Lower leg skin (tissue), 4 donors: ENCODE results near the gene SCN1A. TPM values are rescaled to one million over a fixed set of nuclear protein-coding genes. Genes with fewer than 3 reads are reported as not detected.

Source experiments
- DNase-seq, 2 donors: peaks; one replicate each; pipeline ENCODE4 v3.0.0-alpha.2; 2019; ENCODE audit warnings: low spot score in 2 of 2
- H3K4me3 ChIP-seq: fragments of 200-600 bp; sonication (generic); 2 replicates; pipeline ENCODE4 v1.5.1; 2017; ENCODE audit warnings: mild to moderate bottlenecking, low read depth; ENCODE audit not compliant: poor library complexity, severe bottlenecking
- CTCF ChIP-seq, 3 donors: fragments of 450-650 bp; IDR thresholded peaks; one replicate each; pipeline ENCODE4 v1.5.1; 2016; ENCODE audit warnings: antibody characterized with exemption in 3 of 3, mild to moderate bottlenecking in 3 of 3, moderate library complexity in 2 of 3
- POLR2A ChIP-seq, 2 donors: fragments of 450-650 bp; IDR thresholded peaks; one replicate each; pipeline ENCODE4 v1.6.1; 2016 to 2017; ENCODE audit warnings: antibody characterized with exemption in 2 of 2, mild to moderate bottlenecking in 1 of 2, moderate library complexity in 1 of 2
- WGBS, 2 donors: methylation state at CpG; one replicate each; pipeline ENCODE4 v1.1.5; 2018; 5-methylcytosine and 5-hydroxymethylcytosine counted together
- intact Hi-C: fragments of 100-400 bp; cut with DNase I; formaldehyde crosslinking; loops from one replicate; pipeline ENCODE4 v1.15.0; 2023; ENCODE audit warnings: low total_unique reads
- total RNA-seq, 4 donors: library from RNA; depleted of rRNA; stranded (reverse); fragments of >200 nt; gene quantifications; one replicate each; pipeline ENCODE4 v1.1.0, GENCODE V29; 2016

Gene SCN1A
- total RNA-seq, result under 1 TPM in 1 of 4 donors, not detected in 3; 0.04 TPM

DNA sequence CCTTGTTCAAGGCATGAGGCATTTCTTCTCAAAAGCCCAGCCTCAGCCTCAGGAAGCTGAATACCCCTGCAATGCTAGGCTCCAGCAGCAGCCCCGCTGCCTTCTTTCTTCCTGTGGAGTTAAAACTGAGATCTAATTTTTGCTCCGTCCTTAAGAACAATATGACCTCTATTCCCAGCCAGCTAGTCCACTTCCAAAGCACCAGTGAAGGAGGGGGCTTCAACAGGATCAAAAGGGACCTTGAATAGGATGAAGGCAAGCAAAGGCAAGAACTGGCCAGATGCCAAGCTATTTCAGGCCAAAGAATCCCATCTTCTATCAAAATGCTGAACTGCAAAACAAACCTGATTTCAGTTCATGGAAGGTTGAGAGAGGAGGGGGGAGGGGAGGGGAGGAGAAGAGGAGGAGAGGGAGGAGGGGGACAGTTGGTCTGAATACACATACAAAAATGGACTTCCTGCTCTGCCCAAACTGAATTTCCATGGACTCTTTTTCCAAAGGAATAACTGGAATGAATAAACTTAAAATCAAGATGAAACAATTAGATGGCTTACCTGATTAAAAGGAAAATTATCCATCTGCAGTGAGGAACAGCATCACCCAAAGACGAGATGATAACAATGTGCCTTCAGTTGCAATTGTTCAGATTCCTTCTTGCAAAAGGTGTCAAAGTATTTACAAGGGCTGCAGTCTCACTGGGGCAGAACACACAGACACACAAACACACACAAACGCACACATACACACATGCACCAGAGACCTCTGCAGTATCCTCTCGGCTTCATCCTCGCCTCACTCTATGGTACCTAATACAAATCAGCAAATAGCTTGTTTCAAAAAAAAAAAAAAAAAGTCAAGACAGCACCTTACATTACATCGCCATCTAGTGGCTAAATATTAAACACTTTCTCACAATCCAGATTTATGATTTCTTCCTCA, at the start of gene SCN1A:
TSS of gene SCN1A (minus strand) at position 804 of the 939 bp plus-strand sequence. CDS start 54,399 bp downstream, outside the sequence.
- WGBS, 2 donors, result 25 to 28% methylated on average over 7 of the region's 7 CpGs
- intact Hi-C loops, result loop anchor here (10.0 kb wide), 1 partner anchor 173 kb away; the partner anchor contains the start of gene TTC21B
- no peak for DNase-seq
- no peak within 1 kb of the TSS for H3K4me3 ChIP-seq
- TF ChIP-seq CTCF (IDR thresholded peaks at IDR 0.05) (peak in 1 of 3 donors; percentile 11), POLR2A (IDR thresholded peaks at IDR 0.05) (no peak)

DNA sequence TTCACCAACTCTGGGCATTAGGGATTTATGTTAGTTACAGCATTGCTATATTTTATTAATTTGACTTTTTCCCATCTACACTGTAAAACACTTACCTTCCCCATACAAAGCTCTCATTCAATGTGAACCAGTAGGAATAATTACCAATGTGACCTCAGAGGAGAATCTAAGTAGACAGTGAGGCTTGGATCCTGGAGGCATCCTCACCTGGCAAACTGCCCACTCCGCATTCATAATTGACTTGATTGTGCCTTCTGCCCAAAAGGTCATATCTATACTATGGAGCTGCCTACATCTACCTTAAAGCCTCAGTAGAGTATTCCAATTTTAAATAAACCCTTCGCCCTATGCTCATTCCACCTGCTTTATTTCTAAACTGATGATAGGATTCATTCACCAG, 45.4 kb upstream of the SCN1A start:
- H3K4me3 ChIP-seq, result no peak overlapping the region
- WGBS, 2 donors, result 70 to 71% methylated on average over 2 of the region's 2 CpGs
- DNase-seq, result no peak
- intact Hi-C loops, result no loop called here
- no peak for TF ChIP-seq POLR2A (IDR thresholded peaks at IDR 0.05)
- no peak for TF ChIP-seq CTCF (IDR thresholded peaks at IDR 0.05)

- no peak for DNase-seq
- TF ChIP-seq POLR2A (IDR thresholded peaks at IDR 0.05) (no peak), CTCF (IDR thresholded peaks at IDR 0.05) (no peak)
- intact Hi-C loops, result no loop called here
- 32 to 34% methylated on average over 3 of the region's 3 CpGs for WGBS, 2 donors
- no peak overlapping the region for H3K4me3 ChIP-seq
Measured at GRCh38 chr2:166171216-166171615, 43.4 kb upstream of the SCN1A start.

DNA sequence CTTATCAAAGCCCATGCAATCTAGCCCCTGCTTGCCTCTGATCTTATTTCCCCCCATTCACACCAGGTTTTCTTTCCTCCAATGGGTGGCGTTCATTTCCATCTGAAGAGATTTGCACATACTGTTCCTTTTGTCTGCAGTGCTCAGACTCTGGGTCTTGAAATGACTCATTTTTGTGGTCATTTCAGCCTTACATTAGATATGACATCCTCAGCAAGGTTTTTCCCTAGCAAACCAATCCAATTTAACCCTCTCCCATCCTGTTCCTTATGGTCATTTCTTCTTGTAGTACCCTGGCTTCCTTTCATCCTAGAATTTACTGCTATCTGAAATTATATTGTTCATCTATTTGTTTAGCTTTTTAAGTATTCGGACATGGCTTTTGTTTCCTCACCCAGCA, 42.5 kb upstream of the SCN1A start:
- TF ChIP-seq CTCF (IDR thresholded peaks at IDR 0.05) (no peak), POLR2A (IDR thresholded peaks at IDR 0.05) (no peak)
- no peak for DNase-seq
- intact Hi-C loops, result no loop called here
- 83 to 84% methylated on average over 2 of the region's 2 CpGs for WGBS, 2 donors
- H3K4me3 ChIP-seq, result no peak overlapping the region

DNA sequence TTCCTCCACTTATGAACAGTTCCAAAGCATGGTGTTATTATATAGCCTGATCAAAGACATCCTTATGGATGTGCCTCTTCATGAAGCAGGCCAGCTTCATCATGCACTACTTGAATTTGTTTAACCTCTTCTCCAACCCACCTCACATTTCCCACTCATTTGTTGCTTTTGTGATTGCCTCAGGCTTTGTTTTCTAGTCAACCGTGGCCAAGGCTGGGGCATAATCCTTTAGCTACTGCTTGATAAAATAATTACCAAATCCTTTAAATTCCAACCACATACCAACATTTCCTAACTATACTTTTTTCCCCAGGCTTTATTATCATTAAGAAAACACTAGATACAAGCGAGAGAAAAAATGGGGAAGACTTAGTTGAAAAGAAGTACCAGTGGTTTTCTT, 39.6 kb upstream of the SCN1A start:
- no peak overlapping the region for H3K4me3 ChIP-seq
- DNase-seq, result no peak
- WGBS, 2 donors, result 20 to 22% methylated on average over 2 of the region's 2 CpGs
- intact Hi-C loops, result no loop called here
- TF ChIP-seq CTCF (IDR thresholded peaks at IDR 0.05) (no peak), POLR2A (IDR thresholded peaks at IDR 0.05) (no peak)
